Ishikawa (cell line): Measurements from ENCODE around the gene KLHDC7B.

Experiments
- EGR1 ChIP-seq: IDR thresholded peaks from 2 replicates; pipeline ENCODE4 v1.6.1; 2012
- EP300 ChIP-seq: IDR thresholded peaks from 2 replicates; pipeline ENCODE4 v1.6.1; 2012; ENCODE audit warnings: borderline replicate concordance
- NFIC ChIP-seq: IDR thresholded peaks from 2 replicates; pipeline ENCODE4 v1.6.1; 2012
- RAD21 ChIP-seq: IDR thresholded peaks from 2 replicates; pipeline ENCODE4 v1.6.1; 2012; ENCODE audit warnings: low read depth
- TAF1 ChIP-seq: IDR thresholded peaks from 2 replicates; pipeline ENCODE4 v1.6.1; 2012; ENCODE audit warnings: low read depth, mild to moderate bottlenecking
- YY1 ChIP-seq: IDR thresholded peaks from 2 replicates; pipeline ENCODE4 v1.6.1; 2012; ENCODE audit warnings: low read depth
- TF ChIP-seq, protein P1 (sequence below): IDR thresholded peaks from 2 replicates; pipeline ENCODE4 v1.6.1; 2012; ENCODE audit warnings: low read depth, mild to moderate bottlenecking

DNA sequence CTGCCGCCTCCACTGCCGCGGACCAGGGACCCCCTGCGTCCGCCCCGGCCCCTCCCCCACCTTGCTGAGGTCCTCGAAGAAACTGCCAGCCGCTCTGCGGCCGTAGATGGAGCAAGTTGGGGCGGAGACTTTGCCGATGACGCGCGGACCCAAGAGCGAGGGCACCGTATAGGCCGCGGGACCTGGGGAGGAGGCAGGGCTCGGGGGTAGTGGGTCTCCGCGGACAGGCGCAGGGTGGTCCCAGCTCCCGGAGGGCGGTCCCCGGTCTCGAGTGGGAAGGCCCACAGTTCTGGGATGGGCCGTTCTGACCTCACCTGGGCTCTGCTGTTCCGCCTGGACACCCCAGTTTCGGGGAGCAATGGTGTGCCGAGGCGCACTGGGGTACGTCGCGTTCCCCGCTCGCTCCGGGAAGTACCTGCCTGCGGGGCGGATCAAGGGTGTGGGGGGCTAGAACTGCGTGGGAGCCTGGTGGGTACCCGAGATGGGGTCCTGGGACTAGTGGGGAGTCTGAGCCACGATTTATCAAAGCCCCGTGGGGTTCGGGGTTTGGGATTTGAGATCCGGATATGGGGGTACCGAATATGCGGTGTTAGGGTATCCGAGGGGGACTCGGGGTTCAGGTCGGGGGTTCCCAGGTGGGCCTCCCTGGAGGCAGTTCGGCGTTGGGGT is 14.7 kb upstream of the KLHDC7B start:
- no peak for TF ChIP-seq RAD21
- no peak for TF ChIP-seq EP300
- TF ChIP-seq EGR1, result no peak
- TF ChIP-seq TAF1, result no peak
- no peak for TF ChIP-seq YY1
- no peak for TF ChIP-seq NFIC
- TF ChIP-seq, protein P1, sequence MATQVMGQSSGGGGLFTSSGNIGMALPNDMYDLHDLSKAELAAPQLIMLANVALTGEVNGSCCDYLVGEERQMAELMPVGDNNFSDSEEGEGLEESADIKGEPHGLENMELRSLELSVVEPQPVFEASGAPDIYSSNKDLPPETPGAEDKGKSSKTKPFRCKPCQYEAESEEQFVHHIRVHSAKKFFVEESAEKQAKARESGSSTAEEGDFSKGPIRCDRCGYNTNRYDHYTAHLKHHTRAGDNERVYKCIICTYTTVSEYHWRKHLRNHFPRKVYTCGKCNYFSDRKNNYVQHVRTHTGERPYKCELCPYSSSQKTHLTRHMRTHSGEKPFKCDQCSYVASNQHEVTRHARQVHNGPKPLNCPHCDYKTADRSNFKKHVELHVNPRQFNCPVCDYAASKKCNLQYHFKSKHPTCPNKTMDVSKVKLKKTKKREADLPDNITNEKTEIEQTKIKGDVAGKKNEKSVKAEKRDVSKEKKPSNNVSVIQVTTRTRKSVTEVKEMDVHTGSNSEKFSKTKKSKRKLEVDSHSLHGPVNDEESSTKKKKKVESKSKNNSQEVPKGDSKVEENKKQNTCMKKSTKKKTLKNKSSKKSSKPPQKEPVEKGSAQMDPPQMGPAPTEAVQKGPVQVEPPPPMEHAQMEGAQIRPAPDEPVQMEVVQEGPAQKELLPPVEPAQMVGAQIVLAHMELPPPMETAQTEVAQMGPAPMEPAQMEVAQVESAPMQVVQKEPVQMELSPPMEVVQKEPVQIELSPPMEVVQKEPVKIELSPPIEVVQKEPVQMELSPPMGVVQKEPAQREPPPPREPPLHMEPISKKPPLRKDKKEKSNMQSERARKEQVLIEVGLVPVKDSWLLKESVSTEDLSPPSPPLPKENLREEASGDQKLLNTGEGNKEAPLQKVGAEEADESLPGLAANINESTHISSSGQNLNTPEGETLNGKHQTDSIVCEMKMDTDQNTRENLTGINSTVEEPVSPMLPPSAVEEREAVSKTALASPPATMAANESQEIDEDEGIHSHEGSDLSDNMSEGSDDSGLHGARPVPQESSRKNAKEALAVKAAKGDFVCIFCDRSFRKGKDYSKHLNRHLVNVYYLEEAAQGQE, result no peak
